ENCODE results near the gene SCUBE3.

DNA sequence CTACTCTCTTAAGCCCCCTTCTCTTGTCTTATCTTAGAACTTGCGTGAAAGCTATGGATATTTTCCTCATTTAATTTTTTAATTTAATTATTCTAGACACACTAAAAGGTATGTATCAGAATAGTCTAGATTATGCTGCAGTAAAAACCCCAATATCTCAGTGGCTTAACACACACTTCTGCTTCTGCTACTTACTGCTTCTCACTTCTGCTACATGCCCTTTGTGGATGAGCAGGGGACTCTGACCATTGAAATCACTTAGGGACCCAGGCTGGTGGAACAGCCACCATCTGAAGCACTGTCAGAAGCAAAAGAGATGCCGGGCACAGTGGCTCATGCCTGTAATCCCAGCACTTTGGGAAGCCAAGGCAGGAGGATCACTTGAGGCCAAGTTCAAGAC lies 27.2 kb upstream of the SCUBE3 start:
- no peak for TF ChIP-seq CTCF (IDR thresholded peaks at IDR 0.05)
- no peak for TF ChIP-seq POLR2A (IDR thresholded peaks at IDR 0.05)
- no peak for TF ChIP-seq POLR2AphosphoS5 (IDR thresholded peaks at IDR 0.05; ENCODE audit: insufficient read depth in 1 of 2, low read depth in 1 of 2)
